Measurements from ENCODE around the gene FOXP1.
A peak's percentile ranks its signal among the peaks of the same experiment; 100 is the strongest.

FOXP1 gene

DNA sequence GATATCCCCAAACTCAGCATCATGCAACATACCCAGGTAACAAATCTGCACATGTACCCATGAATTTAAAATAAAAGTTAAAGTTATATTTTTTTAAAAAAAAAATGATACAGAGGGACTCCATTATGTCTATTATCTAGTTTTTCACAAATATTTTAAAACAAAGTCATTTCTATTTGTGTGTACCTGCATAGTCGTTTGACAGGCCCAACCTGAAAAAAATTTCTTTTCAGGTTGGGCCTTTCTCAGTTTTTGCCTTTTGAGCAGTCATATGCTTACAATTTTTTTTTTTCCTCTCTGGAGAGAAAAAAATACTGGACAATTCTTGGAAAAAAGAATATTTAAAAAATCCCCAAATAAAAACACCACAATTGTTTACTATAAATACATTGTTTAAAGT is 459.5 kb downstream of the FOXP1 start:
- TF ChIP-seq, protein P1, sequence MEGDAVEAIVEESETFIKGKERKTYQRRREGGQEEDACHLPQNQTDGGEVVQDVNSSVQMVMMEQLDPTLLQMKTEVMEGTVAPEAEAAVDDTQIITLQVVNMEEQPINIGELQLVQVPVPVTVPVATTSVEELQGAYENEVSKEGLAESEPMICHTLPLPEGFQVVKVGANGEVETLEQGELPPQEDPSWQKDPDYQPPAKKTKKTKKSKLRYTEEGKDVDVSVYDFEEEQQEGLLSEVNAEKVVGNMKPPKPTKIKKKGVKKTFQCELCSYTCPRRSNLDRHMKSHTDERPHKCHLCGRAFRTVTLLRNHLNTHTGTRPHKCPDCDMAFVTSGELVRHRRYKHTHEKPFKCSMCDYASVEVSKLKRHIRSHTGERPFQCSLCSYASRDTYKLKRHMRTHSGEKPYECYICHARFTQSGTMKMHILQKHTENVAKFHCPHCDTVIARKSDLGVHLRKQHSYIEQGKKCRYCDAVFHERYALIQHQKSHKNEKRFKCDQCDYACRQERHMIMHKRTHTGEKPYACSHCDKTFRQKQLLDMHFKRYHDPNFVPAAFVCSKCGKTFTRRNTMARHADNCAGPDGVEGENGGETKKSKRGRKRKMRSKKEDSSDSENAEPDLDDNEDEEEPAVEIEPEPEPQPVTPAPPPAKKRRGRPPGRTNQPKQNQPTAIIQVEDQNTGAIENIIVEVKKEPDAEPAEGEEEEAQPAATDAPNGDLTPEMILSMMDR (IDR thresholded peaks at IDR 0.05), result no peak
- Histone ChIP-seq H3K9me3 (no peaks in the 10 kb centered on the region), H3K27me3 (no peaks in the 10 kb centered on the region), H3K36me3 (no peaks in the 10 kb centered on the region), H3K27ac (no peak overlapping the region), H3K4me3 (ENCODE audit: low read depth in 1 of 2, low read length in 1 of 2) (no peak overlapping the region), H3K4me1 (ENCODE audit: control insufficient read depth in 1 of 2, insufficient read depth in 1 of 2, low read depth in 1 of 2, low read length in 1 of 2) (peaks cover 5 to 20% of the 10 kb centered on the region in 2 experiments)

DNA sequence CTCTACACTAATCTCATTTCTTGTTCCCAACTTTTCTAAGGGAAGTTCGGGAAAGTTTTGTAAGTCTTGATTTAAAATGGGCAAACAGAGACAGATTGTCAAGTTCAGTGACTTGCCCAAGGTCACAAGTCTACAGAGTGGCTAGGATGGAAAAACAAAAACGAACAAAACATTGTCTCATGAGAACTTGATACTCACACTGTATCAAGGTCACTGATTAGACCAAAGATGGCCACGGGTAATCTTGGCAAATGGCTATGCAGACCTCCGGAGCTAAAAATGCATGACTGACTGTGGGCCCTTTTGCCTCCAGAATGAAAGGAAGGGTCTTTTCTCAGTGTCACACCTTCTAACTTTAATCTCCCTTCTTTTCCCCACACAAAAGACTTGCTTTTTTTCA is 460.9 kb downstream of the FOXP1 start:
- Histone ChIP-seq H3K4me3 (ENCODE audit: low read depth in 1 of 2, low read length in 1 of 2) (no peak overlapping the region), H3K27ac (no peak overlapping the region), H3K4me1 (ENCODE audit: control insufficient read depth in 1 of 2, insufficient read depth in 1 of 2, low read depth in 1 of 2, low read length in 1 of 2) (peaks cover 0 to 9% of the 10 kb centered on the region in 2 experiments)

DNA sequence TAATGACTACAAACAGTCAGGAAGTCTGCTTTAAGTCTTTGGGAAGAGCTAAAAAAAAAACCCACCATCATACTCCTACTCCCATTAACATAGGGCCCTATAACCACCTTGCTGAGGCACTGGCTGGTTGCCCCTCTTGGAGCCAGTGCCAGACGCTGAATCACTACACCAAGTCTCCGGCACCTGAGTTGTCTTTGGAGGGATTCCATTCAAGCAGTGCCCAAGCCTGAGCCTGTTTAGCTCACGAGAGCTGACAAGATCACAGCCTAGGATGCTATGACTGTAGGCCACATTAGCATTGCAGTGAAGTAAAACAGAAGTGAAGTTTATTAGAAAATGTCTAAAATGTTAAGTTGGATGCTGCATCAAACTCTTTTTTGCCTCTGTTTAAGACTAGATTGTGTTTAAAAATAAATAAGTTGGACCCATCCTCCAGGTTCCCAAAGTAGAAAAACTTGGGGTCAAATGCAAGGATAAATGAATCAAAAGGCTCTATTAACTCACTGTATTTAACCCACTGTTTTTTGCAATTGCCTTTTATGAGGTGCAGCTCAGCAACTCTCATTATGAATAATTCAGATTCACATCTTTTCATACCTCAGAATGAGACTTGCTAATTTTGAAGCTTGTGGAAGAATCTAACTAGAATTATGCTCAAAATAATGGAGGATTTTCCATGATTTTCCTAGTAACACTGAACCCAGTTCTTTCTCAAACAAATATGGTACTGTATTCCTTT is 461.9 kb downstream of the FOXP1 start:
- Histone ChIP-seq H3K4me3 (ENCODE audit: low read depth in 1 of 2, low read length in 1 of 2) (no peak overlapping the region), H3K27ac (no peak overlapping the region), H3K4me1 (ENCODE audit: control insufficient read depth in 1 of 2, insufficient read depth in 1 of 2, low read depth in 1 of 2, low read length in 1 of 2) (peaks cover 0 to 8% of the 10 kb centered on the region in 2 experiments), H3K27me3 (no peaks in the 10 kb centered on the region), H3K36me3 (no peaks in the 10 kb centered on the region), H3K9me3 (no peaks in the 10 kb centered on the region)
- TF ChIP-seq, protein P1 (IDR thresholded peaks at IDR 0.05), result no peak

More for the DNA sequence above, 460.9 kb downstream of the FOXP1 start:
- TF ChIP-seq, protein P1 (IDR thresholded peaks at IDR 0.05), result no peak
- Histone ChIP-seq H3K27me3 (no peaks in the 10 kb centered on the region), H3K9me3 (no peaks in the 10 kb centered on the region), H3K36me3 (no peaks in the 10 kb centered on the region)

DNA sequence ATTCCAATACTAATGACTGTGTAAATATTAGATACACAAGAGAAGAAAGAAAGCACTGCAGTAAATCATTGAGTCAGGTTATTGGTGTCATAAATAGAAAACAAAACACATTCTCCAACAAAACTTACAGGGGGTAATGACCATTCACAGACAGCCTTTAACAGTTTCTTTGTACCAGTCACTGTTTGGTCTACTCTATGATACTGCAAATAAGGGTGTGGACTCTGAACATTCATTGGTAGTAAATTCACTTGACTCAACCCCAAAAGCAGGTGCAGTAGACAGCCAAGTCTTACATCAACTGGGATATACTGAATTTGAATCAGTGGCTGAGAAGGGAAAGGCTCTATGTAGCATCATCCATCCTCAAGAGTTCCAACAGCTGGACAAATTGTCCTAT is 463.5 kb downstream of the FOXP1 start:
- Histone ChIP-seq H3K4me3 (ENCODE audit: low read depth in 1 of 2, low read length in 1 of 2) (no peak overlapping the region), H3K4me1 (ENCODE audit: control insufficient read depth in 1 of 2, insufficient read depth in 1 of 2, low read depth in 1 of 2, low read length in 1 of 2) (peaks cover 0 to 8% of the 10 kb centered on the region in 2 experiments), H3K27me3 (no peaks in the 10 kb centered on the region), H3K36me3 (no peaks in the 10 kb centered on the region), H3K27ac (no peak overlapping the region), H3K9me3 (no peaks in the 10 kb centered on the region)
- TF ChIP-seq, protein P1 (IDR thresholded peaks at IDR 0.05), result no peak

DNA sequence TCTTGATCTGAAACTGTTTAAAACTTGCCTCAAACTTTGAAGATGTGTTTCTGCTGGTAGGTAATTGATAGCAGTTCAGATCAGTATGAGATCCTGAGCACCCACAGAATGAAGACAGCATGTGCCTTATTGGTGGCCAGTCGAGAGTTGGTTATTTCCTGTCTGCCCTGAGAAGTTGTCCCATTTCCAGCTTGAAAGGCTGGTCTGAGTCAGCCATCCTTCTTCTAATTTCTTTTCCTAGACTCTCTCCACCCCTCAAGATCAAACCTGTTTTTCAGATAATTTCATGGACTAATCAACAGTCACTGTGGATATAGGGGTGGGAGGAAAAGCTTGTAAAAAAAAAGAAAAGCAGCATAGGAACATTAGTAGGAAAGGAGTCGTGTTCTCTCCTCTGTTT is 464.4 kb downstream of the FOXP1 start:
- no peak overlapping the region for H3K4me3 ChIP-seq (ENCODE audit: low read depth in 1 of 2, low read length in 1 of 2)
- no peaks in the 10 kb centered on the region for H3K36me3 ChIP-seq
- no peaks in the 10 kb centered on the region for H3K27me3 ChIP-seq
- TF ChIP-seq, protein P1 (IDR thresholded peaks at IDR 0.05), result no peak
- H3K9me3 ChIP-seq, result no peaks in the 10 kb centered on the region
- peak overlapping the region; percentile 16 for H3K27ac ChIP-seq
- peaks cover 0 to 8% of the 10 kb centered on the region in 2 experiments for H3K4me1 ChIP-seq (ENCODE audit: control insufficient read depth in 1 of 2, insufficient read depth in 1 of 2, low read depth in 1 of 2, low read length in 1 of 2)
